Loucy (cell line): Measurements from ENCODE around the gene CYP4V2.

Source experiments
- H2AFZ ChIP-seq: fragments of 200-600 bp; sonication (generic); 2 replicates; pipeline ENCODE4 v1.6.0; 2016; ENCODE audit warnings: antibody characterized with exemption, mild to moderate bottlenecking, low read length, moderate library complexity
- H3F3A ChIP-seq: fragments of 200-600 bp; 2 replicates; pipeline ENCODE4 v1.6.0; 2016; ENCODE audit warnings: antibody characterized with exemption, low read depth, mild to moderate bottlenecking
- H3K27me3 ChIP-seq: fragments of 200-600 bp; sonication (generic); 2 replicates; pipeline ENCODE4 v1.6.1; 2014; ENCODE audit warnings: low read length, mild to moderate bottlenecking; ENCODE audit not compliant: insufficient read depth, poor library complexity, severe bottlenecking
- H3K36me3 ChIP-seq: fragments of 200-600 bp; sonication (generic); 2 replicates; pipeline ENCODE4 v1.6.1; 2016; ENCODE audit warnings: low read length; ENCODE audit not compliant: insufficient read depth
- H3K4me1 ChIP-seq: fragments of 200-600 bp; sonication (generic); 2 replicates; pipeline ENCODE4 v1.5.1; 2014; ENCODE audit warnings: low read length, mild to moderate bottlenecking; ENCODE audit not compliant: insufficient read depth, poor library complexity, severe bottlenecking
- H3K4me2 ChIP-seq: fragments of 200-600 bp; sonication (generic); 2 replicates; pipeline ENCODE4 v1.6.0; 2014; ENCODE audit warnings: antibody characterized with exemption, low read length, low read depth, mild to moderate bottlenecking; ENCODE audit not compliant: poor library complexity, severe bottlenecking
- H3K4me3 ChIP-seq: fragments of 200-600 bp; sonication (generic); 2 replicates; pipeline ENCODE4 v1.5.1; 2014; ENCODE audit warnings: low read length, mild to moderate bottlenecking, mixed read lengths; ENCODE audit not compliant: poor library complexity, severe bottlenecking
- H3K79me2 ChIP-seq: fragments of 200-600 bp; sonication (generic); 2 replicates; pipeline ENCODE4 v1.6.1; 2014; ENCODE audit warnings: low read length; ENCODE audit not compliant: insufficient read depth
- H3K9ac ChIP-seq: fragments of 200-600 bp; sonication (generic); 2 replicates; pipeline ENCODE4 v1.6.0; 2014; ENCODE audit warnings: mild to moderate bottlenecking, low read depth, low read length, moderate library complexity; ENCODE audit not compliant: poor library complexity, severe bottlenecking
- H3K9me2 ChIP-seq: fragments of 200-600 bp; sonication (generic); replicated peaks from 2 replicates; pipeline ENCODE4 v1.6.1; 2016; ENCODE audit warnings: low read depth, low read length, mixed read lengths
- H3K9me3 ChIP-seq: fragments of 200-600 bp; sonication (generic); 2 replicates; pipeline ENCODE4 v1.6.1; 2014; ENCODE audit warnings: mild to moderate bottlenecking, antibody characterized with exemption, low read length, low read depth; ENCODE audit not compliant: insufficient read depth
- H4K20me1 ChIP-seq: fragments of 200-600 bp; sonication (generic); 2 replicates; pipeline ENCODE4 v1.6.0; 2014; ENCODE audit warnings: antibody characterized with exemption, low read length, mild to moderate bottlenecking; ENCODE audit not compliant: insufficient read depth, poor library complexity, severe bottlenecking
- EZH2phosphoT487 ChIP-seq: fragments of 200-600 bp; IDR thresholded peaks from 2 replicates; pipeline ENCODE4 v1.6.1; 2018; ENCODE audit warnings: antibody characterized with exemption, mild to moderate bottlenecking, moderate library complexity, borderline replicate concordance
- TF ChIP-seq, protein P1 (sequence below): fragments of 200-600 bp; sonication (generic); conservative IDR thresholded peaks from 2 replicates; pipeline ENCODE4 v1.5.1; 2014; ENCODE audit warnings: mild to moderate bottlenecking, antibody characterized with exemption, low read length

Gene CYP4V2

GRCh38 chr4:186250760-186251159, 59.4 kb downstream of the CYP4V2 start:
- Histone ChIP-seq H3K79me2 (no peaks in the 10 kb centered on the region), H3K27me3 (no peaks in the 10 kb centered on the region), H3K9ac (no peak overlapping the region), H4K20me1 (no peaks in the 10 kb centered on the region), H3F3A (no peaks in the 10 kb centered on the region), H3K36me3 (no peaks in the 10 kb centered on the region), H3K4me3 (no peak overlapping the region), H3K9me2 (no peaks in the 10 kb centered on the region), H3K9me3 (no peaks in the 10 kb centered on the region), H3K4me1 (no peaks in the 10 kb centered on the region), H2AFZ (no peak overlapping the region), H3K4me2 (no peak overlapping the region)
- no peak for TF ChIP-seq EZH2phosphoT487
- TF ChIP-seq, protein P1, sequence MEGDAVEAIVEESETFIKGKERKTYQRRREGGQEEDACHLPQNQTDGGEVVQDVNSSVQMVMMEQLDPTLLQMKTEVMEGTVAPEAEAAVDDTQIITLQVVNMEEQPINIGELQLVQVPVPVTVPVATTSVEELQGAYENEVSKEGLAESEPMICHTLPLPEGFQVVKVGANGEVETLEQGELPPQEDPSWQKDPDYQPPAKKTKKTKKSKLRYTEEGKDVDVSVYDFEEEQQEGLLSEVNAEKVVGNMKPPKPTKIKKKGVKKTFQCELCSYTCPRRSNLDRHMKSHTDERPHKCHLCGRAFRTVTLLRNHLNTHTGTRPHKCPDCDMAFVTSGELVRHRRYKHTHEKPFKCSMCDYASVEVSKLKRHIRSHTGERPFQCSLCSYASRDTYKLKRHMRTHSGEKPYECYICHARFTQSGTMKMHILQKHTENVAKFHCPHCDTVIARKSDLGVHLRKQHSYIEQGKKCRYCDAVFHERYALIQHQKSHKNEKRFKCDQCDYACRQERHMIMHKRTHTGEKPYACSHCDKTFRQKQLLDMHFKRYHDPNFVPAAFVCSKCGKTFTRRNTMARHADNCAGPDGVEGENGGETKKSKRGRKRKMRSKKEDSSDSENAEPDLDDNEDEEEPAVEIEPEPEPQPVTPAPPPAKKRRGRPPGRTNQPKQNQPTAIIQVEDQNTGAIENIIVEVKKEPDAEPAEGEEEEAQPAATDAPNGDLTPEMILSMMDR = no peak

- no peaks in the 10 kb centered on the region for H3K9me2 ChIP-seq
- no peaks in the 10 kb centered on the region for H3K9me3 ChIP-seq
- no peaks in the 10 kb centered on the region for H3K79me2 ChIP-seq
- no peaks in the 10 kb centered on the region for H3K27me3 ChIP-seq
- no peaks in the 10 kb centered on the region for H3K4me1 ChIP-seq
- no peak overlapping the region for H3K4me2 ChIP-seq
- H3K36me3 ChIP-seq = no peaks in the 10 kb centered on the region
- H2AFZ ChIP-seq = no peak overlapping the region
- H3K9ac ChIP-seq = no peak overlapping the region
- no peak overlapping the region for H3K4me3 ChIP-seq
- H4K20me1 ChIP-seq = no peaks in the 10 kb centered on the region
- TF ChIP-seq, protein P1 = no peak
- no peak for TF ChIP-seq EZH2phosphoT487
- no peaks in the 10 kb centered on the region for H3F3A ChIP-seq
These were observed 63.8 kb downstream of the CYP4V2 start for GRCh38 chr4:186255122-186255521.

DNA sequence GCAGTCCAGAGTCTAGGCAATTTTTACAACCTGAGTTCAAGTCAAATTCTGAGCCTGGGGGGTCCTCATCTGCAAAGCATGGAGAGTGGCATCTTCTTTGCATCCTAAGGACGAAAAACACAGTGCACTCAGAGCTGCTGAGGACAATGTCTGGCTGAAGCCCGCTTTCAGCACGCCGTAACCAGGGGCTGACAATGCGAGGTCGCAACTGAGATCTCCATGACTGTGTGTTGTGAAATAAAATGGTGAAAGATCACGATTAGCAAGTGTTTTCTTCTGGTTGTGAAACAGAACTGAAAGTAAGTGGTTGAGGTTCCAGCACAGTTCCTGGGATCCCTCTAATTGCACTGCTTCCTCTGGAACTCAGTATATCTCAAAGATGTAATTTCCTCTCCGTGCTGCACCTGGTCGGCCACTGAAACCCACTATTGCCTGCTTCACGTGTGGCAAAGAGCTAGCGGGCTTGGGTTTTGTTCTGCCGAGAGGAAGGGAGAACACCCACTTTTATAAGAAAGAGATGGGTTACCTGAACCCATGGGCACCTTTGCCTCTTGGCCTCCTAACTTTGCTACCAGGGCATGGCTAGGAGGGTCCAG, 66.9 kb downstream of the CYP4V2 start:
- no peak overlapping the region for H2AFZ ChIP-seq
- H3K4me1 ChIP-seq = no peaks in the 10 kb centered on the region
- H3K4me3 ChIP-seq = no peak overlapping the region
- no peaks in the 10 kb centered on the region for H3K36me3 ChIP-seq
- H3K9me2 ChIP-seq = no peaks in the 10 kb centered on the region
- TF ChIP-seq EZH2phosphoT487 = no peak
- TF ChIP-seq, protein P1 = no peak
- H3K4me2 ChIP-seq = no peak overlapping the region
- no peaks in the 10 kb centered on the region for H3K27me3 ChIP-seq
- H4K20me1 ChIP-seq = no peaks in the 10 kb centered on the region
- no peaks in the 10 kb centered on the region for H3F3A ChIP-seq
- H3K79me2 ChIP-seq = no peaks in the 10 kb centered on the region
- no peak overlapping the region for H3K9ac ChIP-seq
- no peaks in the 10 kb centered on the region; the same call in 1 of the 2 replicates for H3K9me3 ChIP-seq
